Hepatocyte (in vitro differentiated cells): Measurements from ENCODE around the gene EPHA5. TPM values are rescaled to one million over a fixed set of nuclear protein-coding genes. Genes with fewer than 3 reads are reported as not detected.

Experiments
- DNase-seq: peaks from one replicate; pipeline ENCODE4 v3.0.0-alpha.2; 2016; ENCODE audit warnings: low spot score
- H2AFZ ChIP-seq: fragments of 200-600 bp; sonication (generic); 2 replicates; pipeline ENCODE4 v1.6.0; 2016; ENCODE audit warnings: antibody characterized with exemption, mild to moderate bottlenecking
- H3K27ac ChIP-seq: fragments of 200-600 bp; sonication (generic); 2 replicates; pipeline ENCODE4 v1.5.1; 2016; ENCODE audit warnings: mild to moderate bottlenecking
- H3K27me3 ChIP-seq: fragments of 200-600 bp; sonication (generic); 2 replicates; pipeline ENCODE4 v1.6.1; 2016
- H3K36me3 ChIP-seq: fragments of 200-600 bp; sonication (generic); replicated peaks from 2 replicates; pipeline ENCODE4 v1.5.1; 2016; ENCODE audit warnings: low read depth; ENCODE audit not compliant: insufficient read depth
- H3K4me1 ChIP-seq: fragments of 200-600 bp; sonication (generic); 2 replicates; pipeline ENCODE4 v1.5.1; 2016; ENCODE audit warnings: mild to moderate bottlenecking, moderate library complexity; ENCODE audit not compliant: insufficient read depth
- H3K4me2 ChIP-seq: fragments of 200-600 bp; sonication (generic); 2 replicates; pipeline ENCODE4 v1.6.0; 2016
- H3K4me3 ChIP-seq: fragments of 200-600 bp; sonication (generic); 2 replicates; pipeline ENCODE4 v1.5.1; 2016; ENCODE audit warnings: mild to moderate bottlenecking
- H3K79me2 ChIP-seq: fragments of 200-600 bp; sonication (generic); 2 replicates; pipeline ENCODE4 v1.6.0; 2017; ENCODE audit warnings: mild to moderate bottlenecking
- H3K9me2 ChIP-seq: fragments of 200-600 bp; sonication (generic); replicated peaks from 2 replicates; pipeline ENCODE4 v1.6.0; 2017; ENCODE audit warnings: mild to moderate bottlenecking; ENCODE audit not compliant: insufficient read depth
- H3K9me3 ChIP-seq: fragments of 200-600 bp; sonication (generic); 2 replicates; pipeline ENCODE4 v1.5.1; 2016; ENCODE audit warnings: low read depth, mild to moderate bottlenecking
- H4K20me1 ChIP-seq: fragments of 200-600 bp; sonication (generic); 2 replicates; pipeline ENCODE4 v1.6.0; 2016; ENCODE audit warnings: mild to moderate bottlenecking; ENCODE audit not compliant: insufficient read depth, poor library complexity, severe bottlenecking
- EZH2 ChIP-seq: fragments of 200-600 bp; sonication (generic); IDR thresholded peaks from 2 replicates; pipeline ENCODE4 v1.6.1; 2016; ENCODE audit warnings: antibody characterized with exemption, mild to moderate bottlenecking, borderline replicate concordance
- EZH2phosphoT487 ChIP-seq: fragments of 200-600 bp; sonication (generic); IDR thresholded peaks from one replicate; pipeline ENCODE4 v1.6.1; 2018; ENCODE audit warnings: antibody characterized with exemption, mild to moderate bottlenecking, low read depth, moderate library complexity; ENCODE audit not compliant: unreplicated experiment, severe bottlenecking
- WGBS: methylation state at CpG from one replicate; pipeline ENCODE4 v1.1.6; 2016; ENCODE audit warnings: low lambda C conversion rate; ENCODE audit errors: missing lambda C conversion rate; 5-methylcytosine and 5-hydroxymethylcytosine counted together
- polyA plus RNA-seq: library from polyadenylated mRNA; unstranded; fragments of >200 nt; fragmentation: Nextera tagmentation; extraction: Ambion mirVana; gene quantifications from 2 replicates; pipeline ENCODE4 v1.2.1, GENCODE V29; 2016
- total RNA-seq: library from RNA; depleted of rRNA; stranded (reverse); fragments of >200 nt; gene quantifications from 2 replicates; pipeline ENCODE4 v1.2.3, GENCODE V29; 2014
- TF ChIP-seq, protein P1 (sequence below): fragments of 200-600 bp; sonication (generic); IDR thresholded peaks from 2 replicates; pipeline ENCODE4 v1.5.1; 2016; ENCODE audit warnings: antibody characterized with exemption, mild to moderate bottlenecking; ENCODE audit not compliant: poor library complexity

The EPHA5 gene
- total and polyA plus RNA-seq, 2 experiments from 2014 or later, result 0.05 to 0.63 TPM

DNA sequence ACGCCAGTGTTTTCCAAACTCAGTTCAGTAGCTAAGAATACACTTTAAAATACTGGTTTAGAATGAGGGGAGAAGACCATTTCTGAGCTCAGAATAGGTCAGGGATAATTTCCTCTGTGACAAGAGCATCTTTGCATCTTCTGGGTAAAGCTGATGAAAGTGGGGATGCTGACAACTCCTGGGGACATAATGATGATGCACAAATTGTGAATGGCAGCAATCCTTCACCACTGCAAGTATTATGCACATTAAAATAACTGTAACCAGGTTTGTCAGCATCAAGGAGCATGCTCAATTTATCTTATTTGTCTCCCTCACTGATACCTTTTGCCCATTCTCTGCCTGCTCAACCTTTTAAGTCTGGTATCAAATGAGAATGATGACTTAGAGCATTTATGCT, 248.2 kb downstream of the EPHA5 start:
- Histone ChIP-seq H3K4me1 (no peaks in the 10 kb centered on the region), H3K27me3 (no peaks in the 10 kb centered on the region), H2AFZ (no peak overlapping the region), H3K4me2 (no peak overlapping the region), H3K27ac (no peak overlapping the region), H3K79me2 (no peaks in the 10 kb centered on the region), H3K4me3 (no peak overlapping the region), H3K36me3 (no peaks in the 10 kb centered on the region), H4K20me1 (no peaks in the 10 kb centered on the region), H3K9me2 (no peaks in the 10 kb centered on the region), H3K9me3 (no peaks in the 10 kb centered on the region)
- no peak for DNase-seq
- WGBS, result 49% methylated on average over 1 of the region's 1 CpG
- TF ChIP-seq EZH2phosphoT487 (no peak), EZH2 (no peak)

DNA sequence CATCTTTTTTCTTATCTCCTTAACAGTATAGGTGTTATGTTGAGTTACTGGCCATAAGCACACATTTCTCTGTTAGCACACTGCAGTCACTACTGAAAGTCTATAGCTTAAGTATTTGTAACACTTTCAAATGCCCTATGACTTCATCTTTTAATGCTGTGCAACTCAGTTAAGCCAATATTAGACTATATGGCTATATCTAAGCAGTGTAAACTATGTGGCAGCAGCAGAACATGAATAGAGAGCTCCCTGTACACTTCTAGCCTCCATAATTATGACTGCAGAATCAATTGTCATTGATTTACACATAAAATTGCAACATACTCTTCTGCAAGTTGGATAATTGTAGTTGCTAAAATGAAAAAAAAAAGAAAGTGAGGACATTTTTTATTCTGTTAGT, 250.3 kb downstream of the EPHA5 start:
- Histone ChIP-seq H3K79me2 (no peaks in the 10 kb centered on the region), H4K20me1 (no peaks in the 10 kb centered on the region), H3K27ac (no peak overlapping the region), H3K4me2 (no peak overlapping the region), H3K4me1 (no peaks in the 10 kb centered on the region), H3K9me3 (no peaks in the 10 kb centered on the region), H3K4me3 (no peak overlapping the region), H3K9me2 (no peaks in the 10 kb centered on the region), H2AFZ (no peak overlapping the region), H3K36me3 (no peaks in the 10 kb centered on the region), H3K27me3 (no peaks in the 10 kb centered on the region)
- DNase-seq, result no peak
- no peak for TF ChIP-seq EZH2
- no peak for TF ChIP-seq EZH2phosphoT487
- TF ChIP-seq, protein P1, sequence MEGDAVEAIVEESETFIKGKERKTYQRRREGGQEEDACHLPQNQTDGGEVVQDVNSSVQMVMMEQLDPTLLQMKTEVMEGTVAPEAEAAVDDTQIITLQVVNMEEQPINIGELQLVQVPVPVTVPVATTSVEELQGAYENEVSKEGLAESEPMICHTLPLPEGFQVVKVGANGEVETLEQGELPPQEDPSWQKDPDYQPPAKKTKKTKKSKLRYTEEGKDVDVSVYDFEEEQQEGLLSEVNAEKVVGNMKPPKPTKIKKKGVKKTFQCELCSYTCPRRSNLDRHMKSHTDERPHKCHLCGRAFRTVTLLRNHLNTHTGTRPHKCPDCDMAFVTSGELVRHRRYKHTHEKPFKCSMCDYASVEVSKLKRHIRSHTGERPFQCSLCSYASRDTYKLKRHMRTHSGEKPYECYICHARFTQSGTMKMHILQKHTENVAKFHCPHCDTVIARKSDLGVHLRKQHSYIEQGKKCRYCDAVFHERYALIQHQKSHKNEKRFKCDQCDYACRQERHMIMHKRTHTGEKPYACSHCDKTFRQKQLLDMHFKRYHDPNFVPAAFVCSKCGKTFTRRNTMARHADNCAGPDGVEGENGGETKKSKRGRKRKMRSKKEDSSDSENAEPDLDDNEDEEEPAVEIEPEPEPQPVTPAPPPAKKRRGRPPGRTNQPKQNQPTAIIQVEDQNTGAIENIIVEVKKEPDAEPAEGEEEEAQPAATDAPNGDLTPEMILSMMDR, result no peak

DNA sequence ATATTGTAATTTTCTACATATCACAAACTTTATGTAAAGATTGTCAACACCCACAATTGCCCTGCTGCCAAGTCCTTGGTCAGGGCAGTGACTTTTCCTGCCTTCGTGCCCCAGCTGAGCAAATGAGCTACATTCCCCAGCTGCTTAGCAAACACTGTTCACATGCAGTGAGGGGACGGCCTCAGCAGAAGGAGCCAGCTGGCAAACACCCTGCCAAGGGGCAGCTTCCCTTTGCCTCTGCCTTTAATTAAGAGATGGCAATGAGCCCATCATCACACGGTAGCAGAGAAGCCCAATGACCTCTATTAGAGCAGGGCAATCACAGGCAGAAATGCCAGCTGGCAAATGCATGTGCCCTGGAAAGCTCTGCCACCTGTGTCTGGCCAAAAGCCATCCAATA, 253.4 kb downstream of the EPHA5 start:
- H3K27ac ChIP-seq, result no peak overlapping the region
- H3K36me3 ChIP-seq, result no peaks in the 10 kb centered on the region
- no peaks in the 10 kb centered on the region for H3K4me1 ChIP-seq
- H3K9me2 ChIP-seq, result no peaks in the 10 kb centered on the region
- no peak overlapping the region for H3K4me2 ChIP-seq
- H2AFZ ChIP-seq, result no peak overlapping the region
- no peak overlapping the region for H3K4me3 ChIP-seq
- no peaks in the 10 kb centered on the region for H3K9me3 ChIP-seq
- no peaks in the 10 kb centered on the region for H4K20me1 ChIP-seq
- H3K27me3 ChIP-seq, result no peaks in the 10 kb centered on the region
- H3K79me2 ChIP-seq, result no peaks in the 10 kb centered on the region
- 53% methylated on average over 3 of the region's 3 CpGs for WGBS
- no peak for DNase-seq
- TF ChIP-seq, protein P1, result no peak
- TF ChIP-seq EZH2 (no peak), EZH2phosphoT487 (no peak)

- H4K20me1 ChIP-seq, result no peaks in the 10 kb centered on the region
- TF ChIP-seq EZH2, result no peak
- no peak for TF ChIP-seq EZH2phosphoT487
- TF ChIP-seq, protein P1, result no peak
- H3K4me3 ChIP-seq, result no peak overlapping the region
- no peaks in the 10 kb centered on the region for H3K27me3 ChIP-seq
- H3K9me3 ChIP-seq, result no peaks in the 10 kb centered on the region
- WGBS, result 92% methylated on average over 4 of the region's 4 CpGs
- no peaks in the 10 kb centered on the region for H3K36me3 ChIP-seq
- H2AFZ ChIP-seq, result no peak overlapping the region
- no peaks in the 10 kb centered on the region for H3K4me1 ChIP-seq
- H3K4me2 ChIP-seq, result no peak overlapping the region
- no peak overlapping the region for H3K27ac ChIP-seq
- no peak for DNase-seq
- H3K79me2 ChIP-seq, result no peaks in the 10 kb centered on the region
- H3K9me2 ChIP-seq, result no peaks in the 10 kb centered on the region
These were observed 262.8 kb downstream of the EPHA5 start for GRCh38 chr4:65407483-65407882.
